ENCODE data around the gene SP5.

DNA sequence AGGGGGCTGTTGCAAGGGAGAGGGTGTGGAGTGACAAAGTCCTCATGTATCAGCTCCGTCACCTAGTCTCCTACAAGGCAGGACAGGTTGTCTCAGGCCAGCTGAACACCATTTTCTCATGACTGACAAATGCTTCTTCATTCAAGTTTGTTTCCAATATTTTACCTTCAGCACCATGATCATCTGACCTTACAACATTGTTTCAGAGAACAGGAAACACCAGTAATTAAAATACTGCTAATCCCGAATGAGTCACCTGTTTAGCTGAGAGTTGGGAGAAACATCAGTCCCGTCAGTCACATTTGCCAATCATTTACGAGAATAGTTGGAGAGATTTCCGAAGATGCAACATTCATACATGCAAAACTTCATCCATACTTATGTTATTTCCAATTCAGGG, 25.7 kb upstream of the SP5 start:
- TF ChIP-seq SIN3A (IDR thresholded peaks at IDR 0.05; ENCODE audit: borderline replicate concordance, insufficient read depth, low read depth, low read length), result no peak
- TF ChIP-seq, protein P1, sequence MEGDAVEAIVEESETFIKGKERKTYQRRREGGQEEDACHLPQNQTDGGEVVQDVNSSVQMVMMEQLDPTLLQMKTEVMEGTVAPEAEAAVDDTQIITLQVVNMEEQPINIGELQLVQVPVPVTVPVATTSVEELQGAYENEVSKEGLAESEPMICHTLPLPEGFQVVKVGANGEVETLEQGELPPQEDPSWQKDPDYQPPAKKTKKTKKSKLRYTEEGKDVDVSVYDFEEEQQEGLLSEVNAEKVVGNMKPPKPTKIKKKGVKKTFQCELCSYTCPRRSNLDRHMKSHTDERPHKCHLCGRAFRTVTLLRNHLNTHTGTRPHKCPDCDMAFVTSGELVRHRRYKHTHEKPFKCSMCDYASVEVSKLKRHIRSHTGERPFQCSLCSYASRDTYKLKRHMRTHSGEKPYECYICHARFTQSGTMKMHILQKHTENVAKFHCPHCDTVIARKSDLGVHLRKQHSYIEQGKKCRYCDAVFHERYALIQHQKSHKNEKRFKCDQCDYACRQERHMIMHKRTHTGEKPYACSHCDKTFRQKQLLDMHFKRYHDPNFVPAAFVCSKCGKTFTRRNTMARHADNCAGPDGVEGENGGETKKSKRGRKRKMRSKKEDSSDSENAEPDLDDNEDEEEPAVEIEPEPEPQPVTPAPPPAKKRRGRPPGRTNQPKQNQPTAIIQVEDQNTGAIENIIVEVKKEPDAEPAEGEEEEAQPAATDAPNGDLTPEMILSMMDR (IDR thresholded peaks at IDR 0.05), result no peak

All from Panc1 (cell line).